HepG2 (cell line): Measurements from ENCODE around the gene RBM12. TPM values are rescaled to one million over a fixed set of nuclear protein-coding genes. Genes with fewer than 3 reads are reported as not detected.

Experiments
- BHLHE40 ChIP-seq: IDR thresholded peaks from 2 replicates; pipeline ENCODE4 v1.6.1; 2011; ENCODE audit warnings: low read length, improper control_type of control experiment
- GABPB1 ChIP-seq: IDR thresholded peaks from 2 replicates; pipeline ENCODE4 v1.6.1; 2016; ENCODE audit warnings: mild to moderate bottlenecking, missing genetic modification reagents, moderate library complexity, missing compliant biosample characterization
- NFE2L2 ChIP-seq: fragments of 150-350 bp; IDR thresholded peaks from 2 replicates; pipeline ENCODE4 v1.6.1; 2014; ENCODE audit warnings: low read length
- PBX3 ChIP-seq: sonication (generic); formaldehyde crosslinking; IDR thresholded peaks from 2 replicates; pipeline ENCODE4 v1.8.1; 2023; ENCODE audit warnings: missing genetic modification reagents, inconsistent platforms, borderline replicate concordance
- PLSCR1 ChIP-seq: sonication (generic); formaldehyde crosslinking; IDR thresholded peaks from 2 replicates; pipeline ENCODE4 v1.5.0; 2020; ENCODE audit warnings: missing genetic modification reagents, mild to moderate bottlenecking, borderline replicate concordance
- RBM22 ChIP-seq: fragments of 200-400 bp; formaldehyde crosslinking; optimal IDR thresholded peaks from 2 replicates; pipeline ENCODE3; 2017; ENCODE audit warnings: mild to moderate bottlenecking, low read length, moderate library complexity
- SAFB2 ChIP-seq: sonication (generic); formaldehyde crosslinking; IDR thresholded peaks from 2 replicates; pipeline ENCODE4 v1.5.1; 2020; ENCODE audit warnings: missing genetic modification reagents, low read depth, mild to moderate bottlenecking, borderline replicate concordance
- SALL1 ChIP-seq: sonication (generic); formaldehyde crosslinking; IDR thresholded peaks from 2 replicates; pipeline ENCODE4 v1.8.0; 2022; ENCODE audit warnings: mild to moderate bottlenecking, missing genetic modification reagents
- SAP130 ChIP-seq: IDR thresholded peaks from 2 replicates; pipeline ENCODE4 v1.6.1; 2016; ENCODE audit warnings: low read depth
- SMARCE1 ChIP-seq: fragments of 450-650 bp; IDR thresholded peaks from 2 replicates; pipeline ENCODE4 v1.6.1; 2017; ENCODE audit warnings: borderline replicate concordance
- SNAPC4 ChIP-seq: sonication (generic); formaldehyde crosslinking; IDR thresholded peaks from 2 replicates; pipeline ENCODE4 v1.4.0; 2020; ENCODE audit warnings: mild to moderate bottlenecking, missing genetic modification reagents
- SNAPC5 ChIP-seq: sonication (generic); formaldehyde crosslinking; IDR thresholded peaks from 2 replicates; pipeline ENCODE4 v1.8.1; 2023; ENCODE audit warnings: mild to moderate bottlenecking, missing genetic modification reagents, borderline replicate concordance
- TFDP1 ChIP-seq: IDR thresholded peaks from 2 replicates; pipeline ENCODE4 v1.6.1; 2016; ENCODE audit warnings: missing compliant biosample characterization, missing genetic modification reagents, borderline replicate concordance
- TRAFD1 ChIP-seq: sonication (generic); formaldehyde crosslinking; IDR thresholded peaks from 2 replicates; pipeline ENCODE4 v1.5.1; 2020; ENCODE audit warnings: missing genetic modification reagents, mild to moderate bottlenecking, borderline replicate concordance
- ZNF362 ChIP-seq: sonication (generic); formaldehyde crosslinking; IDR thresholded peaks from 2 replicates; pipeline ENCODE4 v1.4.0; 2020; ENCODE audit warnings: missing genetic modification reagents, mild to moderate bottlenecking, borderline replicate concordance
- polyA plus RNA-seq, 8 experiments: library from polyadenylated mRNA; depleted of rRNA in 3 of 8; stranded (reverse) in 7 of 8; unstranded in 1 of 8; fragments of >200 nt; fragmentation: Illumina TruSeq in 4 of 8; extraction: Trizol in 4 of 8; gene quantifications; 2 replicates each; pipeline versions ENCODE4 v1.2.1 to v1.2.3, GENCODE V29; 2011 to 2016; ENCODE audit warnings: low read depth in 4 of 8, missing spikeins in 1 of 8, mixed read lengths in 1 of 8; ENCODE audit not compliant: insufficient read depth in 1 of 8
- total RNA-seq, 5 experiments: library from RNA; depleted of rRNA; stranded (reverse); fragments of >200 nt; fragmentation: Illumina TruSeq; extraction: Trizol; gene quantifications; 2 replicates each; pipeline ENCODE4 v1.2.3, GENCODE V29; 2016; ENCODE audit warnings: low read depth in 1 of 5

The RBM12 gene
- total and polyA plus RNA-seq, 2 of the 13 experiments (the other 11 are each of a cell fraction or from before 2014, with no cell fraction given) = 97.9 to 104 TPM

GRCh38 chr20:35709259-35709658, 44.6 kb upstream of the RBM12 start (continued):
- TF ChIP-seq PBX3 (no peak), SMARCE1 (no peak), SNAPC5 (peak; percentile 79; the same call in 1 of the 2 replicates), SAFB2 (CRISPR knock-in tag) (no peak), SNAPC4 (CRISPR knock-in tag) (no peak), TRAFD1 (CRISPR knock-in tag) (no peak), GABPB1 (CRISPR knock-in tag) (no peak), NFE2L2 (no peak), ZNF362 (CRISPR knock-in tag) (no peak), PLSCR1 (no peak), RBM22 (peak; percentile 100), TFDP1 (CRISPR knock-in tag) (no peak), SALL1 (CRISPR knock-in tag) (no peak), BHLHE40 (no peak), SAP130 (no peak)
